ENCODE measurements around the gene WWC2.
A peak's percentile ranks its signal among the peaks of the same experiment; 100 is the strongest.
"Not testable (repeated sequence)": the region's sequence is repeated elsewhere in the genome, so short reads cannot be mapped to it uniquely, and the experiment has no call there.

The WWC2 gene

DNA sequence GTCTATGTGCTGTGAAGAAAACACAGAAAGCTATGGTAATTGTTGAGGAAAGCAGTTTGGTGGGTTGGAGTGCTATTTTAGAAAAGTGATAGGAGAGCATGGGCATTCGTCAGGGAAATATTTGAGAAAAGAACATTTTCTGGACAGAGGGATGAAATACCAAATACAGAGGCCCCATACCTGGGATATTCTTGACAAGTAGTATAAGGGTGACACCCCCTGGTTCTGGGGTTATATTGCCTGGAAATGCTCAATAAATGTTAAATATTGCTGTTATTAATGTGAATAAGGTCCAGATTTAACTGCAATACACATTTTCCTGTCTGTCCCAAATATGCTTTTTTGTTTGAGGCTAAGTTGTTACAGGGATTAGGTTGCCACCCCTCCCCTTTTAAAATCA, 42.9 kb downstream of the WWC2 start:
- Histone ChIP-seq H3K9ac (ENCODE audit: insufficient read length) (peak overlapping the region; percentile 29), H3K9me3 (ENCODE audit: low read depth, low read length) (no peaks in the 10 kb centered on the region), H3K36me3 (ENCODE audit: insufficient read depth, low read length) (no peaks in the 10 kb centered on the region), H3K27ac (peak overlapping the region; percentile 93), H3K4me3 (peak overlapping the region; percentile 69)
- no peak for DNase-seq (ENCODE audit: low read depth, low spot score)
- TF ChIP-seq FOXP2 (optimal IDR thresholded peaks at IDR 0.05; ENCODE audit: control extremely low read depth, extremely low read length, insufficient read depth) (no peak), EZH2 (IDR thresholded peaks at IDR 0.05) (no peak), POLR2AphosphoS5 (IDR thresholded peaks at IDR 0.05; ENCODE audit: borderline replicate concordance, low read depth, low read length) (no peak)

DNA sequence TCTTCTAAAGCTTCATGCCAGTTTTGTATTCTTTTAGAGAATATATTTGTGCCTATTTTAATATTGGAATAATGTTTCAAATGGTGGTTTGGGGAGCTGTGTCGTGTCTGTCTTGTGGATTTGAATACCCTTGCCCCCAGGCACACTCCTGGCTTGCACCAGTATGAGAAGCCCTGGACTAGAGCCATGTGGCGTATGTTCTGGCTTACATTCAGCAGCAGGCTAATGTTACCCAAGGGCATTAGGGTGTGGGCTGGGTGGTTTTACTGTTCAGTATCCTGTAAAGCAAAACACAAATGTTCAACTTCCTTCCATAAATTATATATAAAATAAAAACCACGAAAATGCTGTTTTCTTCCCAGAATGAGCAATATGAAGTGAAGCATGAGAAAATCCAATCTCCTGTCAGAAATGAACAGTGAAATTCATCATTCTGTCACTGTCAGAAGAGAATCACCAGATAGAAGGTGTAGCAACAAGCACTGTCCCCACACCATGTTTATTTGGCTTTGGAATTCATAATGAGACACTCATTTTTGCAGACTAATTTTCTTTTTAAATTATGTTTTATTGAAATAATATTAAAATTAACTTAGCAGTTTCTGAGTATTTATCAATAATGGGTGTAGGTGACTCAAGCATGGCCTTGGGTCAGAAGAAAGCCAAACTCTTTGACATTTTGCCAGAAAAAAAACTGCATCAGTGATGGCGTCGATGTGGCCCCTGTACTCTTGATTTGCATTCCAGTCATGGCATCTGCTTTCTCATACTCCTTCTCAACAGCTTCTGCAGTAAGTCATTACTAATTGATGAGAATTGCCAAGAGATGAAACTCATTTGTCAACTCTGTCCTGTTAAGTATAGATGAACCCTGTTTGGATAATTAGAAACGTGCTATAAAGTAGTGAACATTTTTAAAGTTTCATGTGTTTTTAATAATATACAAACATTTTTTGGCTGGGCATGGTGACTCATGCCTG, 43.8 kb downstream of the WWC2 start:
- TF ChIP-seq FOXP2 (optimal IDR thresholded peaks at IDR 0.05; ENCODE audit: control extremely low read depth, extremely low read length, insufficient read depth) (no peak), POLR2AphosphoS5 (IDR thresholded peaks at IDR 0.05; ENCODE audit: borderline replicate concordance, low read depth, low read length) (peak; percentile 36; the same call in 1 of the 2 replicates)
- peak; percentile 90 for DNase-seq (ENCODE audit: low read depth, low spot score)
- H3K27ac ChIP-seq: peak overlapping the region; percentile 93
- peak overlapping the region; percentile 69 for H3K4me3 ChIP-seq
- peak overlapping the region; percentile 29 for H3K9ac ChIP-seq (ENCODE audit: insufficient read length)
- H3K36me3 ChIP-seq (ENCODE audit: insufficient read depth, low read length): no peaks in the 10 kb centered on the region
- H3K9me3 ChIP-seq (ENCODE audit: low read depth, low read length): no peaks in the 10 kb centered on the region

DNA sequence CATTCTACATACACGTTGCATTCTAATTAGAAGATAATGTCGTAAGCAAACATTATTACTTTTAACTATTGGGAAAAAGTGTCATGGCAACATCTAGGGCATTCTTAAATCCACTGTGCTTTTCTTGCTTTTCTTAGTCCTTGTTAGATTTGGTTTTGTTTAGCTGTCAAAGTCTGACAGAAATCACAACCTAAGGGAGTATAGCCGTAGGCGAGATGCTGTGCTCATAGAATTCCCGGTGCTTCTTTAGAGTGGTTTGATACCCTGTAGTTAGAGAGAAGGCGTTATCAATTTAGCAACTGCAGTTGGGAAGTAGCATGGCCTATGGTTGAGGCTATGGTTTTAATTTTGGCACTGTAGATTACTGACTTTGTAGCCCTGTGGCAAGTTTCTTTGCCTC, 45.7 kb downstream of the WWC2 start:
- Histone ChIP-seq H3K9me3 (ENCODE audit: low read depth, low read length) (no peaks in the 10 kb centered on the region), H3K27ac (no peak overlapping the region), H3K4me3 (no peak overlapping the region), H3K36me3 (ENCODE audit: insufficient read depth, low read length) (no peaks in the 10 kb centered on the region), H3K9ac (ENCODE audit: insufficient read length) (no peak overlapping the region)
- no peak for TF ChIP-seq POLR2AphosphoS5 (IDR thresholded peaks at IDR 0.05; ENCODE audit: borderline replicate concordance, low read depth, low read length)
- no peak for TF ChIP-seq EZH2 (IDR thresholded peaks at IDR 0.05)
- no peak for TF ChIP-seq FOXP2 (optimal IDR thresholded peaks at IDR 0.05; ENCODE audit: control extremely low read depth, extremely low read length, insufficient read depth)
- DNase-seq (ENCODE audit: low read depth, low spot score): no peak

DNA sequence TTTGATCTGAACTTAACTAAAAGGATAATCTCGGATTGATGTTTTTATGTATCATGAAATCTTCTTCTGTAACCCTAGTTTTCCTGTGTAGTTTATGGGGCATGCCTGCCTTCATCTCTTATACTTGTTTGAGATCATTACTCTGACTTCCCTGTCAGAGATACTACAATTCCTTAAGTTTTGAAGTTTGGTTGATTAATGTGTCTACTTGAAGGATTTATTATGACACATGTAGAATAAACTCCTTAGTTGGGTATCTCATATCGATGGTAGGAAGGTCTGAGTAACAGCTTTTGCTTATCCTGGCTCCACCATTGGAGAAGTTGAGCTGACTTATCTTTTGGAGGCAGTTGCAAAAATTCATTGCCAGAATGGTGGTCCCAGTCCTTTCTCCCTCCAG, 46.7 kb downstream of the WWC2 start:
- Histone ChIP-seq H3K9ac (ENCODE audit: insufficient read length) (no peak overlapping the region), H3K36me3 (ENCODE audit: insufficient read depth, low read length) (no peaks in the 10 kb centered on the region), H3K9me3 (ENCODE audit: low read depth, low read length) (no peaks in the 10 kb centered on the region), H3K4me3 (no peak overlapping the region), H3K27ac (no peak overlapping the region)
- no peak for TF ChIP-seq FOXP2 (optimal IDR thresholded peaks at IDR 0.05; ENCODE audit: control extremely low read depth, extremely low read length, insufficient read depth)
- TF ChIP-seq EZH2 (IDR thresholded peaks at IDR 0.05): no peak
- TF ChIP-seq POLR2AphosphoS5 (IDR thresholded peaks at IDR 0.05; ENCODE audit: borderline replicate concordance, low read depth, low read length): no peak
- no peak for DNase-seq (ENCODE audit: low read depth, low spot score)

DNA sequence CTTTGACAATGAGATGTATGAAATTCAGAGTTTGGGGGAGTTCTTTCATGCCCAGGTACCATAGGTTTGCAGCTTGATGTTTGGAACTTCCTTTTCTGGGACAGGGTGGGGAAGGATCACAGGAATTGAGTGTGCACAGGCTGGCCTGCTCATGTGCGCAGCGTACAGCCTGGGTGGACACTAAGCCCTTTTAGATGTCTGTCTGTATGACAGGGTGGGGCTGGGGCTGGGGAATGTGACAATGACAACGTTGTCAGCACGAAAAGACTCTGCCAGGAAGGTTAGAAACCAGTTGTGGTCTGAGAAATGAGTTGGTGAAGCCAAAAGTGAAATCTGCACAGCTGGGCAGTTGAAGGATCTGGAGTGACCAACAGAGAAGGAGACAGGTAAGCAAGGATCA, 47.4 kb downstream of the WWC2 start:
- DNase-seq (ENCODE audit: low read depth, low spot score): no peak
- H3K4me3 ChIP-seq: no peak overlapping the region
- TF ChIP-seq EZH2 (IDR thresholded peaks at IDR 0.05) (no peak), FOXP2 (optimal IDR thresholded peaks at IDR 0.05; ENCODE audit: control extremely low read depth, extremely low read length, insufficient read depth) (no peak), POLR2AphosphoS5 (IDR thresholded peaks at IDR 0.05; ENCODE audit: borderline replicate concordance, low read depth, low read length) (no peak)
- H3K36me3 ChIP-seq (ENCODE audit: insufficient read depth, low read length): no peaks in the 10 kb centered on the region
- no peak overlapping the region for H3K27ac ChIP-seq
- no peaks in the 10 kb centered on the region for H3K9me3 ChIP-seq (ENCODE audit: low read depth, low read length)
- H3K9ac ChIP-seq (ENCODE audit: insufficient read length): no peak overlapping the region

DNA sequence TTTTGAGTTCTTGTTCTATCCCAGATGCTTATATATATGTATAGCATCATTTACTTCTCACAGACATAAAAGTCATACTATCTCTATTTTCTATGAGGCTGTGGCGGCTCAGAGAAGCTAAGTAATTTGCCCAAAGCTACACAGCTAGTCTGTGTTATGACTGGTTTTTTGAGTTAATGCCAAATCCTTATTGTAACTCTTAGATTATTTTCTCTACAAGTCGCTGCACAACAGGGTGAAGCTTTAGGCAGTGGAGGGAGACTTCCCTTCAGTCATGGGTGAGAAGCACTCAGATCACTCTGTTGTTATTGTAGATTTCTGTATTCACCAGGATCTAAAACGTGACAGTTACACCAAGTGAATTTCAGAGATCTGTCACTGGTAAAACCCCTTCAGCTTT, 48.1 kb downstream of the WWC2 start:
- Histone ChIP-seq H3K9ac (ENCODE audit: insufficient read length) (peak overlapping the region; percentile 26), H3K27ac (no peak overlapping the region), H3K4me3 (no peak overlapping the region), H3K36me3 (ENCODE audit: insufficient read depth, low read length) (no peaks in the 10 kb centered on the region), H3K9me3 (ENCODE audit: low read depth, low read length) (no peaks in the 10 kb centered on the region)
- no peak for TF ChIP-seq FOXP2 (optimal IDR thresholded peaks at IDR 0.05; ENCODE audit: control extremely low read depth, extremely low read length, insufficient read depth)
- TF ChIP-seq EZH2 (IDR thresholded peaks at IDR 0.05): no peak
- no peak for TF ChIP-seq POLR2AphosphoS5 (IDR thresholded peaks at IDR 0.05; ENCODE audit: borderline replicate concordance, low read depth, low read length)
- no peak for DNase-seq (ENCODE audit: low read depth, low spot score)

DNA sequence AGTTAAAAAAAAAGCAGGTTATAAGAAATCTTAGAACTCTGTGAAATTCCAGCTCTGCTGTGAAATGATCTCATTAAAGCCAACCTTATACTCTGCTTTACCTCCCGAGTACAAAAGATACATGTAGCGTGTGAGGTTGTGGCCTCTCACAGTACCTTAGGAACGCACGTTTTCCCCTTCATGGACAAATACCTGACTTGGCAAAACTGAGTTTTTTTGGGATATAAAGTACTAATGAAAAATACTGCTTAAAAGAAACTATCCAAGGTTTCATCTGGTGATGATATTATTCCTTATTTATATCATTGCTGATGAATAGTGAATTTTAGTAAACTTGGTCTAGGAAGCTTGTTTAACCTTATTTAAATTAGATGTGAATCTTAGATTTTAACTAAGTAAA, 48.9 kb downstream of the WWC2 start:
- H3K36me3 ChIP-seq (ENCODE audit: insufficient read depth, low read length): no peaks in the 10 kb centered on the region
- H3K4me3 ChIP-seq: no peak overlapping the region
- no peak overlapping the region for H3K27ac ChIP-seq
- no peak for DNase-seq (ENCODE audit: low read depth, low spot score)
- no peak overlapping the region for H3K9ac ChIP-seq (ENCODE audit: insufficient read length)
- H3K9me3 ChIP-seq (ENCODE audit: low read depth, low read length): no peaks in the 10 kb centered on the region
- no peak for TF ChIP-seq POLR2AphosphoS5 (IDR thresholded peaks at IDR 0.05; ENCODE audit: borderline replicate concordance, low read depth, low read length)
- TF ChIP-seq FOXP2 (optimal IDR thresholded peaks at IDR 0.05; ENCODE audit: control extremely low read depth, extremely low read length, insufficient read depth): no peak
- no peak for TF ChIP-seq EZH2 (IDR thresholded peaks at IDR 0.05)

DNA sequence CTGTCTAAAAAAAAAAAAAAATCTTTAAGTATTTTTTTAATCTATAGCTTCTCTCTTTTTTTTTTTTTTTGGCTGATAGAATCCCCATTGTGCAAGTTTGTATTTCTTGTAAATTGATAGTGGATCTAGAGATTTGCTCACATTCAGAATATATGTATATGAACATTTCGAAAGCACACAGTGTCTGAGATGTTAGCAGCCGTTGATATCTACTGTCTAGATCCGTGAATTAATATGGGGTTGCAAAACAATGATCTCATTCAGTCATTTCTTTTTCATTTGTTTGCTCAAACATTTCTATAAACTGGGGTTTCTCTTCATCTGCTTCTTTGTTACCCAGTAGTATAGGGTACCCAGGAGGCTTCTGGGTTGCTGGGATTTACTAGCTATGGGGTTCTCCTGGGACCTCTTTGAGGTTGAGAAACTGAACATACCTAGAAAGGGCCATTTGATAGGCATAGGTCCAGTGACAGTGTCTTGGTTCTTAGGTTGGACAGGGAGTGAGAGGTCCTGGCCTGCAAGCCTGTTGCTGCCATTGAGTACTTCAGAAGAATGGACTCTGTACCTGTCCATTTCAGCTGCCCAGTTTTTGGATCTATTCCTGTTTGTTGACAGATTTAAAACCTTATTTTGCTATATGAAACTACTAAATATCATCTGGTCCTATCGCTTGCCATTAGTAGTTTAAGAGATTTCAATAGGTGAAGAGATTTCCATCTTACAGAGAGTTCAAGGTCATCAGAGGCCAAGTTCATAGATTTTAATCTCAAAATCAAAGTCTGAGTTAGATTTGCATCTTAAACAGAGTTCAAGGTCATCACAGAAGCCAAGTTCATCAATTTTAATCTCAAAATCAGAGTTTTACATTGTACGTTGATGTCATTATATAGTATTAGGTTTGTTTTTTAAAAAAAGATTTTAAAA, 50.8 kb downstream of the WWC2 start:
- TF ChIP-seq FOXP2 (optimal IDR thresholded peaks at IDR 0.05; ENCODE audit: control extremely low read depth, extremely low read length, insufficient read depth) (no peak), EZH2 (IDR thresholded peaks at IDR 0.05) (no peak), POLR2AphosphoS5 (IDR thresholded peaks at IDR 0.05; ENCODE audit: borderline replicate concordance, low read depth, low read length) (no peak)
- Histone ChIP-seq H3K4me3 (no peak overlapping the region), H3K27ac (no peak overlapping the region), H3K36me3 (ENCODE audit: insufficient read depth, low read length) (no peaks in the 10 kb centered on the region), H3K9ac (ENCODE audit: insufficient read length) (no peak overlapping the region), H3K9me3 (ENCODE audit: low read depth, low read length) (no peaks in the 10 kb centered on the region)
- no peak for DNase-seq (ENCODE audit: low read depth, low spot score)

DNA sequence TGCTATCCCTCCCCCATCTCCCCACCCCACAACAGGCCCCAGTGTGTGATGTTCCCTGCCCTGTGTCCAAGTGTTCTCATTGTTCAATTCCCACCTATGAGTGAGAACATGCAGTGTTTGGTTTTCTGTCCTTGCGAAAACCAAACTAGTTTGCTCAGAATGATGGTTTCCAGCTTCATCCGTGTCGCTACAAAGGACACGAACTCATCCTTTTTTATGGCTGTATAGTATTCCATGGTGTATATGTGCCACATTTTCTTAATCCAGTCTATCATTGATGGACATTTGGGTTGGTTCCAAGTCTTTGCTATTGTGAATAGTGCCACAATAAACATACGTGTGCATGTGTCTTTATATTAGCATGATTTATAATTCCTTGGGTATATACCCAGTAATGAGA, 51.6 kb downstream of the WWC2 start:
- H3K9me3 ChIP-seq (ENCODE audit: low read depth, low read length); H3K36me3 ChIP-seq (ENCODE audit: insufficient read depth, low read length); H3K27ac ChIP-seq; H3K4me3 ChIP-seq; DNase-seq (ENCODE audit: low read depth, low spot score); H3K9ac ChIP-seq (ENCODE audit: insufficient read length): not testable (repeated sequence)

DNA sequence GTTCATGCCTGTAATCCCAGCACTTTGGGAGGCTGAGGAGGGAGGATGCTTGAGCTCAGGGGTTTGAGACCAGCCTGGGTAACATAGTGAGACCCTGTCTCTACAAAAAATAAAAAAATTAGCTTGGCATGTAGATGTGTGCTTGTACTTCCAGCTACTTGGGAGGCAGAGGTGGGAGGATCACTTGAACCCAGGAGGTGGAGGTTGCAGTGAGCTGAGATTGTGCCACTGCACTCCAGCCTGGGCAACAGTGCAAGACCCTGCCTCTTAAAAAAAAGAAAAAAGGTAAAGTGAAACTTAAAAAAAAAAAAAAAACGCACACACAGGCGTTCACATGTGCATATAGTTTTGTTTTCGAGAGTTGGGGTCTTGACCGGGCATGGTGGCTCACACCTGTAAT, 53.2 kb downstream of the WWC2 start:
- H3K36me3 ChIP-seq (ENCODE audit: insufficient read depth, low read length); H3K9ac ChIP-seq (ENCODE audit: insufficient read length); H3K27ac ChIP-seq; H3K9me3 ChIP-seq (ENCODE audit: low read depth, low read length); DNase-seq (ENCODE audit: low read depth, low spot score); H3K4me3 ChIP-seq: not testable (repeated sequence)
